A673 (cell line): Measurements from ENCODE around the gene SNRPD2. TPM values are rescaled to one million over a fixed set of nuclear protein-coding genes. Genes with fewer than 3 reads are reported as not detected.

Experiments
- BruUV-seq: library from RNA; stranded (reverse); fragments of 400-500 nt; replicated peaks from 2 replicates; lab custom pipeline; 2021; lab: Mats Ljungman, UMichigan
- CTCF ChIA-PET: fragments of 300-600 bp; sonication (Branson Sonifier 250); formaldehyde crosslinking; loops from one replicate; lab custom pipeline; 2022; ENCODE audit warnings: antibody characterized with exemption; lab: Charles Lee
- POLR2A ChIA-PET: fragments of 300-600 bp; sonication (Branson Sonifier 250); formaldehyde crosslinking; loops from one replicate; lab custom pipeline; 2022; ENCODE audit warnings: antibody characterized with exemption; ENCODE audit not compliant: low non-redundant PET; lab: Charles Lee
- DNase-seq: peaks from one replicate; pipeline ENCODE4 v3.0.0-alpha.2; 2015; ENCODE audit warnings: low spot score
- H3K27ac ChIP-seq: fragments of 200-600 bp; sonication (generic); 2 replicates; pipeline ENCODE4 v1.5.1; 2016; ENCODE audit warnings: mixed run types, low read depth, mild to moderate bottlenecking, mixed read lengths, antibody characterized with exemption, low read length; ENCODE audit not compliant: poor library complexity, severe bottlenecking
- H3K27me3 ChIP-seq: fragments of 200-600 bp; sonication (generic); replicated peaks from 2 replicates; pipeline ENCODE4 v1.6.1; 2017; ENCODE audit warnings: mixed run types, low read depth, mild to moderate bottlenecking, mixed read lengths, antibody characterized with exemption, low read length; ENCODE audit not compliant: insufficient read depth, poor library complexity
- H3K36me3 ChIP-seq: fragments of 200-600 bp; sonication (generic); 2 replicates; pipeline ENCODE4 v1.6.1; 2016; ENCODE audit warnings: mixed run types, mild to moderate bottlenecking, mixed read lengths, antibody characterized with exemption, low read length; ENCODE audit not compliant: insufficient read depth, poor library complexity, severe bottlenecking
- H3K4me1 ChIP-seq: fragments of 200-600 bp; sonication (generic); 2 replicates; pipeline ENCODE4 v1.6.1; 2017; ENCODE audit warnings: mixed run types, mild to moderate bottlenecking, mixed read lengths, antibody characterized with exemption, low read length; ENCODE audit not compliant: insufficient read depth, poor library complexity, severe bottlenecking
- H3K4me3 ChIP-seq: fragments of 200-600 bp; sonication (generic); 2 replicates; pipeline ENCODE4 v1.5.1; 2016; ENCODE audit warnings: low read depth, mixed run types, mild to moderate bottlenecking, mixed read lengths, low read length; ENCODE audit not compliant: poor library complexity, severe bottlenecking
- H3K9me3 ChIP-seq: fragments of 200-600 bp; sonication (generic); 2 replicates; pipeline ENCODE4 v1.6.1; 2016; ENCODE audit warnings: mixed run types, low read depth, mild to moderate bottlenecking, mixed read lengths, antibody characterized with exemption, low read length; ENCODE audit not compliant: poor library complexity, severe bottlenecking
- CTCF ChIP-seq: fragments of 300-800, 200-600 bp; sonication (generic); conservative IDR thresholded peaks from 2 replicates; pipeline ENCODE4 v1.5.1; 2017; ENCODE audit warnings: low read depth, mild to moderate bottlenecking, antibody characterized with exemption, low read length, moderate library complexity, mixed read lengths
- EZH2 ChIP-seq: fragments of 200-600 bp; sonication (generic); IDR thresholded peaks from 2 replicates; pipeline ENCODE4 v1.6.1; 2017; ENCODE audit warnings: borderline replicate concordance, low read depth, mild to moderate bottlenecking, mixed read lengths, antibody characterized with exemption, low read length; ENCODE audit not compliant: poor library complexity, severe bottlenecking
- intact Hi-C: fragments of 100-400 bp; cut with micrococcal nuclease; formaldehyde crosslinking; loops from one replicate; pipeline ENCODE4 v1.10.0; 2022; ENCODE audit not compliant: unreplicated experiment
- total RNA-seq: library from RNA; stranded (reverse); gene quantifications from 2 replicates; pipeline ENCODE4 v1.2.3, GENCODE V29; 2021

SNRPD2 gene
- total RNA-seq, 1 experiment from 2014 or later = 597 TPM

DNA sequence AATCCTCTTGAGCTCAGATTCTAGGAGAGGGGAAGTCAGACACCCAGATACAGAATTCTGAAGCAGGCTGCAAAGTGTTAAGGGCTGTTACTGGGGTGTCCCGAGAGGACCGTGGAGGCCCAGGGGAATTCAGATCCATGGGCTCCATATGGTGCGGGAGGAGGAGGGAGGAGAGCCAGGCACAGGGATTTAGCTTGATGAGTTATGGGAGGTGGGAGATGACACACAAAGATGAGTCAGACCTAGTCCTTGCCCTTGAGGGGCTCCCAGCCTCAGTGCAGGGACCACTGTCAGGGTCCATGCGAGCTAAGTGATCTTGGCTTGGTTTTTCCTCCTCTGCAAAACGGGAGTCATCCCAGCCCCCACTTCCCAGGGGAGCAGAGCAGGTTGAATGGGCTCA, 38.1 kb downstream of the SNRPD2 start:
- Histone ChIP-seq H3K9me3 (no peaks in the 10 kb centered on the region), H3K27ac (no peak overlapping the region), H3K36me3 (no peaks in the 10 kb centered on the region), H3K27me3 (no peaks in the 10 kb centered on the region), H3K4me3 (no peak overlapping the region), H3K4me1 (peaks cover 5% of the 10 kb centered on the region)
- ChIA-PET POLR2A (interaction anchor here (0.6 kb wide), 1 partner anchor 24 kb away, joined by 5 read pairs; no protein-coding TSS in a partner anchor), CTCF (interaction anchor here (0.5 to 0.6 kb wide), 2 partner anchors 226 to 742 kb away, joined by 4 to 11 read pairs; no protein-coding TSS in a partner anchor)
- TF ChIP-seq CTCF (no peak), EZH2 (no peak)
- peak; percentile 48 for DNase-seq
- intact Hi-C loops = no loop called here
- no TSS peak for BruUV-seq

GRCh38 chr19:45650722-45651121, 41.0 kb downstream of the SNRPD2 start:
- TF ChIP-seq EZH2 = no peak
- no peak for TF ChIP-seq CTCF
- H3K27ac ChIP-seq = no peak overlapping the region
- H3K36me3 ChIP-seq = no peaks in the 10 kb centered on the region
- no peak for DNase-seq
- ChIA-PET POLR2A (no interaction called here), CTCF (no interaction called here)
- intact Hi-C loops = no loop called here
- H3K4me3 ChIP-seq = no peak overlapping the region
- no TSS peak for BruUV-seq
- H3K9me3 ChIP-seq = no peaks in the 10 kb centered on the region
- H3K27me3 ChIP-seq = no peaks in the 10 kb centered on the region
- peaks cover 9% of the 10 kb centered on the region for H3K4me1 ChIP-seq

- H3K4me1 ChIP-seq = peaks cover 17% of the 10 kb centered on the region
- no TSS peak for BruUV-seq
- CTCF ChIA-PET = interaction anchor here (0.6 to 0.7 kb wide), 2 partner anchors 152 to 842 kb away, joined by 3 read pairs; no protein-coding TSS in a partner anchor
- peak overlapping the region; percentile 43 for H3K4me3 ChIP-seq
- TF ChIP-seq EZH2 (no peak), CTCF (no peak)
- intact Hi-C loops = no loop called here
- DNase-seq = no peak
- H3K36me3 ChIP-seq = no peaks in the 10 kb centered on the region
- H3K27ac ChIP-seq = no peak overlapping the region
- POLR2A ChIA-PET = no interaction called here
- H3K9me3 ChIP-seq = no peaks in the 10 kb centered on the region
- no peaks in the 10 kb centered on the region for H3K27me3 ChIP-seq
Measured at GRCh38 chr19:45646345-45646698, 45.4 kb downstream of the SNRPD2 start.
